Stomach (tissue), 9 donors: ENCODE results near the gene GABBR2. TPM values are rescaled to one million over a fixed set of nuclear protein-coding genes. Genes with fewer than 3 reads are reported as not detected.

Experiments used
- DNase-seq, 2 donors: peaks; one replicate each; pipeline versions ENCODE4 v3.0.0 to v3.0.0-alpha.2; 2013 to 2019
- H3K27ac ChIP-seq, 5 donors: fragments of 200-600 bp in 4 of 5; sonication (generic) in 4 of 5; one replicate each; pipeline ENCODE4 v1.5.1; 2013 to 2019; ENCODE audit warnings: mild to moderate bottlenecking in 1 of 5, moderate library complexity in 1 of 5
- H3K27me3 ChIP-seq, 3 donors: fragments of 200-600 bp; sonication (generic); one replicate each; pipeline ENCODE4 v1.5.1; 2017 to 2019; ENCODE audit warnings: mixed run types in 1 of 3
- H3K36me3 ChIP-seq, 4 donors: fragments of 200-600 bp; sonication (generic); 1 replicate in 3 of 4; 2 replicates in 1 of 4; pipeline ENCODE4 v1.5.1; 2016 to 2019
- H3K4me1 ChIP-seq, 4 donors: fragments of 200-600 bp; sonication (generic); one replicate each; pipeline ENCODE4 v1.5.1; 2016 to 2019
- H3K4me3 ChIP-seq, 4 donors: fragments of 200-600 bp; sonication (generic) in 3 of 4; one replicate each; pipeline ENCODE4 v1.5.1; 2016 to 2019; ENCODE audit warnings: mild to moderate bottlenecking in 1 of 4
- H3K9me3 ChIP-seq, 4 donors: fragments of 200-600 bp; sonication (generic); one replicate each; pipeline ENCODE4 v1.5.1; 2016 to 2019
- EP300 ChIP-seq: sonication (generic); formaldehyde crosslinking; IDR thresholded peaks from one replicate; pipeline ENCODE4 v1.6.1; 2017; ENCODE audit warnings: antibody characterized with exemption
- POLR2A ChIP-seq, 4 donors: fragments of 450-650 bp; IDR thresholded peaks; one replicate each; pipeline ENCODE4 v1.6.1; 2016; ENCODE audit warnings: antibody characterized with exemption in 4 of 4, control low read depth in 2 of 4, mild to moderate bottlenecking in 1 of 4, moderate library complexity in 1 of 4
- POLR2AphosphoS5 ChIP-seq, 3 donors: sonication (generic); formaldehyde crosslinking; IDR thresholded peaks; one replicate each; pipeline ENCODE4 v1.6.1; 2016; ENCODE audit warnings: antibody characterized with exemption in 3 of 3
- WGBS, 5 donors: extraction: QIAGEN DNeasy Blood & Tissue Kit in 3 of 5; methylation state at CpG; one replicate each; pipeline versions ENCODE4 v1.1.5 to v1.1.7; 2013 to 2018; 5-methylcytosine and 5-hydroxymethylcytosine counted together
- intact Hi-C: fragments of 100-400 bp; cut with DNase I; formaldehyde crosslinking; loops from one replicate; pipeline ENCODE4 v1.15.1; 2023; ENCODE audit warnings: low total_unique reads
- polyA plus RNA-seq, 3 donors: library from polyadenylated mRNA; stranded (reverse); fragments of 200-250 nt; gene quantifications; one replicate each; pipeline ENCODE4 v1.2.3, GENCODE V29; 2013
- total RNA-seq, 5 donors: library from RNA; depleted of rRNA; stranded (reverse); fragments of >200 nt; gene quantifications; one replicate each; pipeline versions ENCODE4 v1.1.0 to v1.2.3, GENCODE V29; 2014 to 2016
- TF ChIP-seq, protein P1 (sequence below), 7 experiments: fragments of 450-650 bp in 4 of 7; fragments of 200-600 bp in 3 of 7; sonication (generic) in 3 of 7; IDR thresholded peaks; one replicate each; pipeline ENCODE4 v1.5.1; 2016 to 2019; ENCODE audit warnings: antibody characterized with exemption in 7 of 7, control low read depth in 2 of 7, mild to moderate bottlenecking in 1 of 7
- donor health status: healthy with polysubstance abuse.
- donor health status: Bipolar disorder and iron deficiency.
- donor health status: healthy.

GABBR2 gene
- total and polyA plus RNA-seq, 8 donors = 0.06 to 0.55 (median 0.08) TPM; not detected in 5

GRCh38 chr9:98249771-98250170 is 459.0 kb downstream of the GABBR2 start:
- H3K9me3 ChIP-seq = no peaks in the 10 kb centered on the region
- intact Hi-C loops = no loop called here
- TF ChIP-seq POLR2AphosphoS5 (IDR thresholded peaks at IDR 0.05) (no peak), POLR2A (IDR thresholded peaks at IDR 0.05) (no peak), EP300 (no peak)
- TF ChIP-seq, protein P1, sequence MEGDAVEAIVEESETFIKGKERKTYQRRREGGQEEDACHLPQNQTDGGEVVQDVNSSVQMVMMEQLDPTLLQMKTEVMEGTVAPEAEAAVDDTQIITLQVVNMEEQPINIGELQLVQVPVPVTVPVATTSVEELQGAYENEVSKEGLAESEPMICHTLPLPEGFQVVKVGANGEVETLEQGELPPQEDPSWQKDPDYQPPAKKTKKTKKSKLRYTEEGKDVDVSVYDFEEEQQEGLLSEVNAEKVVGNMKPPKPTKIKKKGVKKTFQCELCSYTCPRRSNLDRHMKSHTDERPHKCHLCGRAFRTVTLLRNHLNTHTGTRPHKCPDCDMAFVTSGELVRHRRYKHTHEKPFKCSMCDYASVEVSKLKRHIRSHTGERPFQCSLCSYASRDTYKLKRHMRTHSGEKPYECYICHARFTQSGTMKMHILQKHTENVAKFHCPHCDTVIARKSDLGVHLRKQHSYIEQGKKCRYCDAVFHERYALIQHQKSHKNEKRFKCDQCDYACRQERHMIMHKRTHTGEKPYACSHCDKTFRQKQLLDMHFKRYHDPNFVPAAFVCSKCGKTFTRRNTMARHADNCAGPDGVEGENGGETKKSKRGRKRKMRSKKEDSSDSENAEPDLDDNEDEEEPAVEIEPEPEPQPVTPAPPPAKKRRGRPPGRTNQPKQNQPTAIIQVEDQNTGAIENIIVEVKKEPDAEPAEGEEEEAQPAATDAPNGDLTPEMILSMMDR (IDR thresholded peaks at IDR 0.05) = no peak
- no peak for DNase-seq
- 53 to 71% (median 60%) methylated on average over 2 of the region's 2 CpGs for WGBS, 5 donors
- H3K27me3 ChIP-seq = no peaks in the 10 kb centered on the region
- H3K27ac ChIP-seq = peak overlapping the region in 1 of 5 donors; percentile 69
- H3K36me3 ChIP-seq = peaks cover 0 to 29% (median 21%) of the 10 kb centered on the region in 4 donors
- H3K4me3 ChIP-seq = no peak overlapping the region
- H3K4me1 ChIP-seq = peaks cover 12 to 62% (median 24%) of the 10 kb centered on the region in 4 donors

DNA sequence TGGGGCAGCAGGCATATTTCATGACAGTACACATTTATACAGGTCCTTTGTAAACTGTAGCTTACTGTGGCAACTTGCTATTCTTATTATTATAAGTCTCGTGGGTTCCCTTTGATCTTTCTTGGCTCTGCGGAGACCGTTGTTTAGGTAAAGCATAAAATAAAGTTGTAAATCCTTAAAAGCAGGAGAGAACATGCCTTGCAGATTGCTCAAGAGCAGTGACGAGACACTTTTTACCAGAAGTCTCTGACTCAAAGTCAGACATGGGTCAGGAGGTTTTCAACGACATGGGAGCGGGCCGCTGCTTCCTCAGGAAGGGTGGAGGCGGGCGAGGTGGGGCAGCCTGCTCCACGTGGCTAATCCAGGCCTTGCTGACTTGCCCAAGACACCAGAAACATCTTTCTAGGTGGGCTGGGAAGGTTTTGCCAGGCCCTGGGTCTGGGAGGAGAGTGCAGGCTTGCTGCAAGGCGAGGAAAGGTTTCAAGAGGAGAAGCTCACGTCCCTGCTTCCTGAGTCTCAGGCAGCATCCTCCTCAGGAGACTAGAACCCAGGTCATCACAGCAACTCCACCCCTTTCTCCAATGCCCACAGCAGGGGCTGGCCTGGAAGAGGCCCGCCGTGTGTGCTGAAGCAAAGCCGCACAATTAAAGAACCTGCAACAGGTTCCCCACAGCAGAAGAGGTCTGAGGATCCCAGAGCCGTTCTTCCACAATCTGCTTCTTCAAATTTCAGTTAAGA is 459.8 kb downstream of the GABBR2 start:
- peaks cover 0 to 30% (median 23%) of the 10 kb centered on the region in 4 donors for H3K36me3 ChIP-seq
- WGBS, 5 donors = 65 to 74% (median 70%) methylated on average over 15 to 16 of the region's 16 CpGs
- peaks cover 5 to 58% (median 16%) of the 10 kb centered on the region in 4 donors for H3K4me1 ChIP-seq
- no peak overlapping the region for H3K4me3 ChIP-seq
- DNase-seq = peak; percentile 35 to 38
- intact Hi-C loops = no loop called here
- no peaks in the 10 kb centered on the region for H3K27me3 ChIP-seq
- TF ChIP-seq EP300 (no peak), POLR2AphosphoS5 (IDR thresholded peaks at IDR 0.05) (peak in 2 of 3 donors; percentile 15 to 40)
- no peaks in the 10 kb centered on the region for H3K9me3 ChIP-seq
- H3K27ac ChIP-seq = peak overlapping the region in 4 of 5 donors; percentile 38 to 75 (median 66)

DNA sequence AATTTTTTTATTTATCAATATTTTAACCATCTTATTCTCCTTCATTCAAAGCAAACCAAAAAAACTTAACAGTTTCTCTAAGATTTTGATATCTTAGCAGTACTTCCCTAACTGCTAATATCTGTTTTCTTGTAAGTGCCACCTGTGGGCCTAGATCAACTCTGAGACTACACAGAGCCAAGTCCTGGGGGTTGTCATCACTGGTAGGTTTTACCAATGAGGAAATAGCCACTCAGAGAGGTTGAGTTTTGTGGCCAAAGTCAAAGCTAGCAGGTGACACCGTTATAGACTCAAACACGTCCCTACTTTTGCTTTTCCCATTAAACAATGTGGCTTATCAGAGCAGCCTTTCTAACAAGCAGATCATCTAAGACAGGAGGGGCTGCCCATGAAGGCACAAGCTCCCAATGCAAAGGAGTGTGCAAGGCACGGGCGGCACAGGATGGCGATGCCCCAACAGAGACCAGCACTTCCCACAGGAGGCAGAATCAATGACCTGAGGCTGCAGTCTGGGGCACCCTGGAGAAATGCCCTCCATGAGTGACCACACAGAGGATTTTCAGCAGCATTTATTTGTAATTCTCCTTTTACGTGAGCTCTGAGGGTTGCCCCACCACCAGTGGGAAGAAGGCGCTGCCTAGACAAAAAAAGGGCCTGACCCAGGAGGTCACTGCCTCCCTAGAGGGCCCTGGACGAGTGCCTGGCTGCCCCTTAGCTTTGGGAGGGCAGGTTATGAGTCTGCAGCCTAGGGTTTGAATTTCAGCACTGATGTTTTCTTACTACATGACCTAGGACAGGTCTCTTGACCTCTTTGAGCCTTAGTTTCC is 460.7 kb downstream of the GABBR2 start:
- H3K36me3 ChIP-seq = peaks cover 0 to 39% (median 31%) of the 10 kb centered on the region in 4 donors
- H3K4me1 ChIP-seq = peaks cover 0 to 52% (median 10%) of the 10 kb centered on the region in 4 donors
- intact Hi-C loops = no loop called here
- TF ChIP-seq EP300 (no peak), POLR2AphosphoS5 (IDR thresholded peaks at IDR 0.05) (no peak), POLR2A (IDR thresholded peaks at IDR 0.05) (no peak)
- TF ChIP-seq, protein P1 (IDR thresholded peaks at IDR 0.05) = no peak
- H3K4me3 ChIP-seq = no peak overlapping the region
- peak overlapping the region in 4 of 5 donors; percentile 38 to 75 (median 66) for H3K27ac ChIP-seq
- no peaks in the 10 kb centered on the region for H3K27me3 ChIP-seq
- no peak for DNase-seq
- no peaks in the 10 kb centered on the region for H3K9me3 ChIP-seq
- 76 to 84% (median 80%) methylated on average over 6 to 8 of the region's 8 CpGs for WGBS, 5 donors

DNA sequence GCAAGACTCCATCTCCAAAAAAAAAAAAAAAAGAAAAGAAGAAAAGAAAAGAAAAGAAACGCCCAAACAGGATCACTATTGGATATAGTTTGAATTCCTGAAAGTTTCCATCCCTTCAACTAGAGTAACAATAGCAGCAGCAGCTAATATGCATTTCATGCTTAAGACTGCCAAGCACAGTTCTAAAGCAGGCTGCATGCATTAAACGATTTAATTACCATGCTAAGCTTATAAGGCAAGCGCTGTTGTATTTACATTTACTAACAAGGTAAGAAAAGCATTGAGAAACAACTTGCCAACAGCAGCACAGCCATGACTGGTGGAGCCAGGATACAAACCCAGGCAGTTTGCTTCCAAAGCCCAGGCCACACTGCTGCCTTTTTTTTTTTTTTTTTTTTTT is 466.3 kb downstream of the GABBR2 start:
- Histone ChIP-seq H3K4me3 (no peak overlapping the region), H3K4me1 (peaks cover 0 to 16% (median 2%) of the 10 kb centered on the region in 4 donors), H3K27me3 (no peaks in the 10 kb centered on the region), H3K27ac (no peak overlapping the region), H3K36me3 (peaks cover 0 to 38% (median 25%) of the 10 kb centered on the region in 4 donors), H3K9me3 (no peaks in the 10 kb centered on the region)
- intact Hi-C loops = no loop called here
- TF ChIP-seq, protein P1 (IDR thresholded peaks at IDR 0.05) = no peak
- TF ChIP-seq EP300 (no peak), POLR2AphosphoS5 (IDR thresholded peaks at IDR 0.05) (no peak), POLR2A (IDR thresholded peaks at IDR 0.05) (no peak)
- no peak for DNase-seq
- WGBS, 5 donors = 81 to 89% (median 86%) methylated on average over 3 of the region's 3 CpGs
